Activated CD8-positive, alpha-beta T cell treated with anti-CD3 and anti-CD28 coated beads for 36 hours (primary cell): ENCODE data around the gene C1QTNF8. TPM values are rescaled to one million over a fixed set of nuclear protein-coding genes. Genes with fewer than 3 reads are reported as not detected.

Experiments used
- ATAC-seq: fragments of 200-7000 bp; cut with Tn5 transposase; one replicate; pipeline ENCODE4 v1.10.0; 2021; ENCODE audit warnings: mild to moderate bottlenecking, moderate library complexity
- CTCF ChIA-PET: fragments of 350-600 bp; sonication (Branson Sonifier 250); formaldehyde crosslinking; loops from one replicate; lab custom pipeline; 2021; ENCODE audit warnings: antibody characterized with exemption; lab: Charles Lee
- POLR2A ChIA-PET: fragments of 350-600 bp; sonication (Branson Sonifier 250); formaldehyde crosslinking; loops from one replicate; lab custom pipeline; 2021; ENCODE audit warnings: antibody characterized with exemption; lab: Charles Lee
- DNase-seq: peaks from one replicate; pipeline ENCODE4 v3.0.0-alpha.2; 2020
- H3K27ac Mint-ChIP-seq: one replicate; pipeline ENCODE4 v1.8.0; 2021; ENCODE audit warnings: mild to moderate bottlenecking, mixed read lengths
- H3K27me3 Mint-ChIP-seq: one replicate; pipeline ENCODE4 v1.8.0; 2021; ENCODE audit warnings: mixed read lengths
- H3K36me3 Mint-ChIP-seq: one replicate; pipeline ENCODE4 v1.8.0; 2021; ENCODE audit warnings: low read depth, mixed read lengths
- H3K4me1 Mint-ChIP-seq: one replicate; pipeline ENCODE4 v1.8.0; 2021; ENCODE audit warnings: low read depth, mixed read lengths
- H3K4me3 Mint-ChIP-seq: one replicate; pipeline ENCODE4 v1.8.0; 2021; ENCODE audit warnings: mild to moderate bottlenecking, moderate library complexity, mixed read lengths
- H3K9me3 Mint-ChIP-seq: one replicate; pipeline ENCODE4 v1.8.0; 2021; ENCODE audit warnings: mixed read lengths
- intact Hi-C: fragments of 100-400 bp; cut with micrococcal nuclease; formaldehyde crosslinking; loops from one replicate; pipeline ENCODE4 v1.10.0; 2022
- total RNA-seq, 2 experiments: library from RNA; stranded (reverse); gene quantifications; one replicate each; pipeline ENCODE4 v1.2.3, GENCODE V29; 2021
- TF ChIP-seq, protein P1 (sequence below): fragments of 200-600 bp; IDR thresholded peaks from one replicate; pipeline ENCODE4 v1.8.0; 2022; ENCODE audit warnings: antibody characterized with exemption, mild to moderate bottlenecking

The C1QTNF8 gene
- total RNA-seq, 2 experiments from 2014 or later, result not detected

DNA sequence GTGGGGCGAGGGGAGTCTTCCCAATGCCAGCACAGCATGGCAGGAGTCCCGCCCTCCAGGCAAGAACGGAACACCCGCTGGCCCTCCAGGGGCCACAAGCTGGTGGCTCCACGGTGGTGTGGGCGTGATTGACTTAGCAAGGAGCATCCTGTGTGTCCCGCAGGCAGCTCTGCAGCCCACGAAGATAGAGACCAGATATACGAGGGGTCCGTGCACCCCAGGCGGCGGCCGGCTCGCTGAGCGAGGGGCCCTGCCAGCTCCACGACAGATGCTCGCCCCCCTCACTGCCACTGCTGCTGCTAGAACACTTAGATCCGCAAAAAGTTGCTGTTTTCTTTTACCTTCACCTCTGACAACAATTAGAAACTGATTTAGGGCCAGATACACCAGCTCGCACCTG is 46.9 kb upstream of the C1QTNF8 start:
- TF ChIP-seq, protein P1, sequence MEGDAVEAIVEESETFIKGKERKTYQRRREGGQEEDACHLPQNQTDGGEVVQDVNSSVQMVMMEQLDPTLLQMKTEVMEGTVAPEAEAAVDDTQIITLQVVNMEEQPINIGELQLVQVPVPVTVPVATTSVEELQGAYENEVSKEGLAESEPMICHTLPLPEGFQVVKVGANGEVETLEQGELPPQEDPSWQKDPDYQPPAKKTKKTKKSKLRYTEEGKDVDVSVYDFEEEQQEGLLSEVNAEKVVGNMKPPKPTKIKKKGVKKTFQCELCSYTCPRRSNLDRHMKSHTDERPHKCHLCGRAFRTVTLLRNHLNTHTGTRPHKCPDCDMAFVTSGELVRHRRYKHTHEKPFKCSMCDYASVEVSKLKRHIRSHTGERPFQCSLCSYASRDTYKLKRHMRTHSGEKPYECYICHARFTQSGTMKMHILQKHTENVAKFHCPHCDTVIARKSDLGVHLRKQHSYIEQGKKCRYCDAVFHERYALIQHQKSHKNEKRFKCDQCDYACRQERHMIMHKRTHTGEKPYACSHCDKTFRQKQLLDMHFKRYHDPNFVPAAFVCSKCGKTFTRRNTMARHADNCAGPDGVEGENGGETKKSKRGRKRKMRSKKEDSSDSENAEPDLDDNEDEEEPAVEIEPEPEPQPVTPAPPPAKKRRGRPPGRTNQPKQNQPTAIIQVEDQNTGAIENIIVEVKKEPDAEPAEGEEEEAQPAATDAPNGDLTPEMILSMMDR, result no peak
- no peaks in the 10 kb centered on the region for H3K9me3 Mint-ChIP-seq
- no peaks in the 10 kb centered on the region for H3K27me3 Mint-ChIP-seq
- H3K4me3 Mint-ChIP-seq, result no peak overlapping the region
- DNase-seq (no peak), ATAC-seq (no peak)
- intact Hi-C loops, result no loop called here
- ChIA-PET CTCF (no interaction called here), POLR2A (no interaction called here)
- no peaks in the 10 kb centered on the region for H3K36me3 Mint-ChIP-seq
- H3K4me1 Mint-ChIP-seq, result no peaks in the 10 kb centered on the region
- H3K27ac Mint-ChIP-seq, result no peak overlapping the region

DNA sequence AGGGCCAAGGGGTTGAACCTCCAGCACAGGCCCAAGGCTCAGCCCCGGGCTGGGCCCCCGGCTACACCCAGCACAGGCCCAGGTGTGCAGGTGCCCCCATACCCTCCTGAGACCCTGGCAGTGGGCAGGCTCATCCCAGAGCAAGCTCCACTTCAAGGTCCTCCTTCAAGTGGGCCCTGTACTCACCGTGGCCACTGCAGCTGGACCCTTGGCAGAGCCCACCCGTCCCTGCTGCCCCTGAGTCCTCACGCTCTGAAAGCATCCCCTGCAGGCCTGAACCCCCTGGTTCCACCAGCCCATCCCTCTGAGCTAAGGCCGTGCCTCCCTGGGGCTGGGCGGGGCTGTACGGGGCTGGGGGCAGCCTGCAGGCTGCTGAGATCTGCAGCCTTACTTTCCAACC is 45.7 kb upstream of the C1QTNF8 start:
- no peaks in the 10 kb centered on the region for H3K9me3 Mint-ChIP-seq
- ChIA-PET CTCF (no interaction called here), POLR2A (no interaction called here)
- no peak overlapping the region for H3K27ac Mint-ChIP-seq
- intact Hi-C loops, result no loop called here
- no peaks in the 10 kb centered on the region for H3K4me1 Mint-ChIP-seq
- no peaks in the 10 kb centered on the region for H3K36me3 Mint-ChIP-seq
- TF ChIP-seq, protein P1, result no peak
- ATAC-seq (no peak), DNase-seq (no peak)
- H3K27me3 Mint-ChIP-seq, result no peaks in the 10 kb centered on the region
- no peak overlapping the region for H3K4me3 Mint-ChIP-seq

DNA sequence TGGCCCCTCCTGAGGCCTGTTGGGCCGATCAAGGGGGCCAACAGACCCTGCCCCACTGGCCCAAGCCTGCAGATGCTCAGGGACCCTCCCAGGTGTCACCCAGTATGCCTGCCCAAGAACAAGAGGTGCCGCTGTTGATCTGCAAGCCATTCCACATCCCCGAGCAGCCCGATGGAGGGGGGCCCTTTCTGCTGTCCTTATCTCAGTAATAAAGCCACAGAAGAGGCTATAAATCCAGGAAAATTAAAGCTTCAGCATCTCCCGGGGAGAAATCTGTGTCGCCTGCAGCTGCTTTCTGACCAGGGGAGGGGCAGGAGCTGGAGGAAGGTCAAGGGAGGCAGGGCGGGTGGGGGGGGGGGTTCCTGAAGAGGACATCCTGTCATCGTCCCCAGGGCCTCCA is 45.1 kb upstream of the C1QTNF8 start:
- ChIA-PET POLR2A (no interaction called here), CTCF (no interaction called here)
- no peak for ATAC-seq
- TF ChIP-seq, protein P1, result no peak
- intact Hi-C loops, result no loop called here
- H3K4me3 Mint-ChIP-seq, result no peak overlapping the region
- H3K4me1 Mint-ChIP-seq, result no peaks in the 10 kb centered on the region
- H3K9me3 Mint-ChIP-seq, result no peaks in the 10 kb centered on the region
- H3K27ac Mint-ChIP-seq, result no peak overlapping the region
- no peaks in the 10 kb centered on the region for H3K36me3 Mint-ChIP-seq
- no peak for DNase-seq
- no peaks in the 10 kb centered on the region for H3K27me3 Mint-ChIP-seq

DNA sequence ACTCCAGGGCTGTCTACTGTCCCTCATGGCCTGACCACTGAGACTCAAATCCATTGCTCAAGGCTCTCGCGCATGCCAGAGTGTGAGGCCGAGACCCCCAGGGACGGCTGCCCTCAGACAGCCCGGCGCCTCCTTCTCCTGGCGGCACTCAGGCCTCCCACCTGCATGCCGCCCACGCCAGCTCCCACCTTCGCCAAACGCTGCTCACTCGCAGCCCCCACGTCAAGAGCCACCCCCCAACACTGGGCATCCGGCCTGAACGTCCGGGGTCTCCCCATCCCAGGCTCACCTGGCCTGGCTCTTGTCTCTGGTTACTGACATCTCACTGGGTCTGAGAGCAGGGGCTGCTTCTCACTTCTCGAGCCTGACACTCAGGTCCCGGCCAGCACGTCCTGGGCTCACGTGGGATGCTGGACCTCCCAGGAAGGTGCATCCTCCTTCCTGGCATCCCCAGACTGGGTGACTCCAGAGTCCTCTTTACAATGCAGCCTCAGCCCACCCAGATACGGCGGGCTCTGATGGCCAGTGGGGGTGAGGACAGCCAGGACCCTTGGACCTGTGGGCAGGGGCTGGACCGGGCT is 44.6 kb upstream of the C1QTNF8 start:
- TF ChIP-seq, protein P1, result no peak
- no peak for ATAC-seq
- intact Hi-C loops, result no loop called here
- no peaks in the 10 kb centered on the region for H3K9me3 Mint-ChIP-seq
- no peaks in the 10 kb centered on the region for H3K36me3 Mint-ChIP-seq
- H3K27ac Mint-ChIP-seq, result no peak overlapping the region
- H3K4me3 Mint-ChIP-seq, result no peak overlapping the region
- POLR2A ChIA-PET, result no interaction called here
- CTCF ChIA-PET, result no interaction called here
- no peak for DNase-seq
- H3K4me1 Mint-ChIP-seq, result no peaks in the 10 kb centered on the region
- no peaks in the 10 kb centered on the region for H3K27me3 Mint-ChIP-seq

DNA sequence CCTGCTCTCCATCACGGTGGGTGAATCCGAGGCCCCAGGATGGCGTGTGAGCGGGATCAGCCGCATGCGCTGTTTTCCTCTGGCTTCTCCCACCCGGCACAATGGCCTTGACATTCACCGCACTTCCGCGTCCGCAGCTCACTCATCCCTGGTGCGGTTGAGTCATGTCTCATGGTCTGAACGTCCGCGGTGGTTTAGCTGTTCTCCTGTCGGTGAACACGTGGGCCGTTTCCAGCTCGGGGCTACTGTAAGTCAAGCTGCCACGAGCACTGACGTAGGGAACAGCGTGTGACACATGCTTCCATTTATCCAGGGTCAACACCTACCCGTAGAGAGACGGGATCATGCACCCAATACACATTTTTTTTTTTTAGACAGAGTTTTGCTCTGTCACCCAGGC is 41.6 kb upstream of the C1QTNF8 start:
- H3K36me3 Mint-ChIP-seq, result no peaks in the 10 kb centered on the region
- H3K4me1 Mint-ChIP-seq, result no peaks in the 10 kb centered on the region
- intact Hi-C loops, result no loop called here
- no peak overlapping the region for H3K27ac Mint-ChIP-seq
- ChIA-PET POLR2A (interaction anchor here (0.6 kb wide), 1 partner anchor 316 kb away, joined by 3 read pairs; no protein-coding TSS in a partner anchor), CTCF (no interaction called here)
- no peaks in the 10 kb centered on the region for H3K27me3 Mint-ChIP-seq
- no peaks in the 10 kb centered on the region for H3K9me3 Mint-ChIP-seq
- no peak for ATAC-seq
- TF ChIP-seq, protein P1, result no peak
- no peak overlapping the region for H3K4me3 Mint-ChIP-seq
- no peak for DNase-seq
